ENCODE results near the gene SDR42E2.

SDR42E2 gene

DNA sequence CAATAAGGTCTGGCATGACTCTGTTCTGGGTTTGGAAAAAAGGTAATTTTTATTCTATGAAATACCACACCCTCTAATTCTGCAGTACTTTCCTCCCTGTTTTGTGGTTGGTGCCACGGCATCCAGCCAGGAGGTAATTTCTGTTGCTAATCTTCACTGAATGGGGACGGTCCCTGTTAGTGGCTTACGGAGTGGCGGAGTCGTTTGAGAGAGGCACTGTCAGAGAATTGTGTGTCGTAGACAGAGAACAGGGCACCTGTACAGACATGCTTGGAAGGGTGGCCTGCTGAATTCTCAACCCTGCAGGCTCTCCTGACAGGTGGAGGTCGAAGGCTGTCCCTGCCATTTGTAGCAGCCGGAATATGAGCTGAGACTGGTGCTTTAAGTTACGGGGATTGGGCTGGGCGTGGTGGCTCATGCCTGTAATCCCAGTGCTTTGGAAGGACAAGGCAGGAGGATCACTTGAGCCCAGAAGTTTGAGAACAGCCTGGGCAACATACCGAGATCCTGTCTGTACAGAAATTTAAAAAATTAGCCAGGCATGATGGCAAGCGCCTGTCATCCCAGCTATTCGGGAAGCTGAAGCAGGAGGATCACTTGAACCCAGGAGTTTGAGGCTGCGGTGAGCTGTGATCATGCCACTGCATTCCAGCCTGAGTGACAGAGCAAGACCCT is 77.0 kb downstream of the SDR42E2 start (continued):
- TF ChIP-seq KLF9 (tag by site-specific recombination; IDR thresholded peaks at IDR 0.05; ENCODE audit: low read depth) = no peak
- TF ChIP-seq ZNF16 (tag by site-specific recombination; IDR thresholded peaks at IDR 0.05; ENCODE audit: low read depth) = no peak

- H3K4me1 ChIP-seq (ENCODE audit: control insufficient read depth, insufficient read depth, low read length) = no peaks in the 10 kb centered on the region
These were observed 77.9 kb downstream of the SDR42E2 start for GRCh38 chr16:22240023-22240710.

More at GRCh38 chr16:22240023-22240710, 77.9 kb downstream of the SDR42E2 start:
- TF ChIP-seq, protein P1, sequence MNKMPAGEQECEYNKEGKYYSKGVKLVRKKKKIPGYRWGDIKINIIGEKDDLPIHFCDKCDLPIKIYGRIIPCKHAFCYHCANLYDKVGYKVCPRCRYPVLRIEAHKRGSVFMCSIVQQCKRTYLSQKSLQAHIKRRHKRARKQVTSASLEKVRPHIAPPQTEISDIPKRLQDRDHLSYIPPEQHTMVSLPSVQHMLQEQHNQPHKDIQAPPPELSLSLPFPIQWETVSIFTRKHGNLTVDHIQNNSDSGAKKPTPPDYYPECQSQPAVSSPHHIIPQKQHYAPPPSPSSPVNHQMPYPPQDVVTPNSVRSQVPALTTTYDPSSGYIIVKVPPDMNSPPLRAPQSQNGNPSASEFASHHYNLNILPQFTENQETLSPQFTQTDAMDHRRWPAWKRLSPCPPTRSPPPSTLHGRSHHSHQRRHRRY (tag by site-specific recombination; IDR thresholded peaks at IDR 0.05) = no peak
- TF ChIP-seq SCRT1 (tag by site-specific recombination; IDR thresholded peaks at IDR 0.05; ENCODE audit: borderline replicate concordance) = peak; percentile 64; the same call in 1 of the 2 replicates
- TF ChIP-seq SCRT2 (tag by site-specific recombination; IDR thresholded peaks at IDR 0.05) = peak; percentile 81
- no peak overlapping the region for H3K4me3 ChIP-seq (ENCODE audit: low read depth, low read length)
- CTCF ChIA-PET = no interaction called here
- peaks cover 0 to 10% of the 10 kb centered on the region in 2 experiments; a peak in 2 of 3 replicates for H3K36me3 ChIP-seq (ENCODE audit: control insufficient read depth in 2 of 2, insufficient read depth in 1 of 2, low read length in 2 of 2)
- POLR2A ChIA-PET = no interaction called here
- no peaks in the 10 kb centered on the region for H3K9me3 ChIP-seq (ENCODE audit: control insufficient read depth, insufficient read depth, low read depth, low read length)
- no peak overlapping the region for H3K27ac ChIP-seq (ENCODE audit: extremely low read depth, low read depth, low read length)

All from HEK293 (cell line).